Measurements from ENCODE around the gene TANC2.

The TANC2 gene

GRCh38 chr17:62999736-63000135 is 33.7 kb downstream of the TANC2 start:
- H3K4me3 ChIP-seq (ENCODE audit: insufficient read length, low read depth), result no peak overlapping the region
- no peaks in the 10 kb centered on the region for H3K4me1 ChIP-seq (ENCODE audit: insufficient read depth, insufficient read length)
- no peak for TF ChIP-seq SUZ12 (IDR thresholded peaks at IDR 0.05; ENCODE audit: extremely low read depth, insufficient read depth, insufficient read length)
- TF ChIP-seq YY1 (IDR thresholded peaks at IDR 0.05; ENCODE audit: insufficient read depth, insufficient read length), result no peak
- TF ChIP-seq ZNF274 (IDR thresholded peaks at IDR 0.05; ENCODE audit: low read depth, low read length), result no peak
- no peak for DNase-seq (ENCODE audit: low read depth, low spot score)
- H3K9ac ChIP-seq (ENCODE audit: insufficient read length, low read depth), result no peak overlapping the region
- no peaks in the 10 kb centered on the region for H3K27me3 ChIP-seq (ENCODE audit: insufficient read depth, insufficient read length)
- no peaks in the 10 kb centered on the region for H3K36me3 ChIP-seq (ENCODE audit: insufficient read depth, insufficient read length, low read length)
- no peaks in the 10 kb centered on the region for H3K9me3 ChIP-seq (ENCODE audit: insufficient read depth, low read length)

- Histone ChIP-seq H3K4me3 (ENCODE audit: insufficient read length, low read depth) (no peak overlapping the region), H3K9me3 (ENCODE audit: insufficient read depth, low read length) (no peaks in the 10 kb centered on the region), H3K9ac (ENCODE audit: insufficient read length, low read depth) (no peak overlapping the region), H3K4me1 (ENCODE audit: insufficient read depth, insufficient read length) (no peaks in the 10 kb centered on the region), H3K27me3 (ENCODE audit: insufficient read depth, insufficient read length) (no peaks in the 10 kb centered on the region), H3K36me3 (ENCODE audit: insufficient read depth, insufficient read length, low read length) (no peaks in the 10 kb centered on the region)
- TF ChIP-seq ZNF274 (IDR thresholded peaks at IDR 0.05; ENCODE audit: low read depth, low read length), result no peak
- TF ChIP-seq YY1 (IDR thresholded peaks at IDR 0.05; ENCODE audit: insufficient read depth, insufficient read length), result no peak
- no peak for TF ChIP-seq SUZ12 (IDR thresholded peaks at IDR 0.05; ENCODE audit: extremely low read depth, insufficient read depth, insufficient read length)
- DNase-seq (ENCODE audit: low read depth, low spot score), result no peak
Observed at GRCh38 chr17:63001689-63002394, 35.8 kb downstream of the TANC2 start.

DNA sequence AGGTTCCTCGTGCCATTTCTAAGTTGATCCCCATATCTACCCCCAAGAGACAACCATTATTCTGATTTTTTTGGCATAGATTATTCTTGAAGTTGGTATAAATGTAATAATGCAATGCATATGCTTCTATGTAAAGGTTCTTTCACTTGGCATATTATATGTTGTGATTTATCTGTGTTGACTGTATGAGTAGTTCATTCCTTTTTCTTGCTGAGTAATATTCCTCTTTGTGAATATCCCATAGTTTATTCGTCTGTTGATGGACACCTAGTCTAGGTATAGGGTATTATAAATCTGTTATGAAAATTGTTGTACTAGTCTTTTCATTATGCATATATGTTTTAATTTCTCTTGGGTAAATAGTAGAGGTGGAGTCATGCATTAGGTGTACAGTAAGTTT is 36.6 kb downstream of the TANC2 start:
- Histone ChIP-seq H3K4me3 (ENCODE audit: insufficient read length, low read depth) (no peak overlapping the region), H3K9ac (ENCODE audit: insufficient read length, low read depth) (no peak overlapping the region), H3K9me3 (ENCODE audit: insufficient read depth, low read length) (no peaks in the 10 kb centered on the region), H3K36me3 (ENCODE audit: insufficient read depth, insufficient read length, low read length) (no peaks in the 10 kb centered on the region), H3K4me1 (ENCODE audit: insufficient read depth, insufficient read length) (no peaks in the 10 kb centered on the region), H3K27me3 (ENCODE audit: insufficient read depth, insufficient read length) (no peaks in the 10 kb centered on the region)
- no peak for DNase-seq (ENCODE audit: low read depth, low spot score)
- TF ChIP-seq SUZ12 (IDR thresholded peaks at IDR 0.05; ENCODE audit: extremely low read depth, insufficient read depth, insufficient read length) (no peak), ZNF274 (IDR thresholded peaks at IDR 0.05; ENCODE audit: low read depth, low read length) (no peak), YY1 (IDR thresholded peaks at IDR 0.05; ENCODE audit: insufficient read depth, insufficient read length) (no peak)

- no peak overlapping the region for H3K9ac ChIP-seq (ENCODE audit: insufficient read length, low read depth)
- DNase-seq (ENCODE audit: low read depth, low spot score), result no peak
- no peaks in the 10 kb centered on the region for H3K9me3 ChIP-seq (ENCODE audit: insufficient read depth, low read length)
- TF ChIP-seq YY1 (IDR thresholded peaks at IDR 0.05; ENCODE audit: insufficient read depth, insufficient read length), result no peak
- TF ChIP-seq ZNF274 (IDR thresholded peaks at IDR 0.05; ENCODE audit: low read depth, low read length), result no peak
- no peak for TF ChIP-seq SUZ12 (IDR thresholded peaks at IDR 0.05; ENCODE audit: extremely low read depth, insufficient read depth, insufficient read length)
- no peaks in the 10 kb centered on the region for H3K27me3 ChIP-seq (ENCODE audit: insufficient read depth, insufficient read length)
- no peaks in the 10 kb centered on the region for H3K4me1 ChIP-seq (ENCODE audit: insufficient read depth, insufficient read length)
- H3K4me3 ChIP-seq (ENCODE audit: insufficient read length, low read depth), result no peak overlapping the region
- H3K36me3 ChIP-seq (ENCODE audit: insufficient read depth, insufficient read length, low read length), result no peaks in the 10 kb centered on the region
Observed at GRCh38 chr17:63015824-63016223, 49.8 kb downstream of the TANC2 start.

Measured in NT2/D1 (cell line).